Hepatic stellate cell (primary cell): Measurements from ENCODE around the gene CDK5RAP1.

Source experiments
- DNase-seq: peaks from one replicate; pipeline ENCODE4 v3.0.0; 2011; ENCODE audit warnings: low spot score

The CDK5RAP1 gene

DNA sequence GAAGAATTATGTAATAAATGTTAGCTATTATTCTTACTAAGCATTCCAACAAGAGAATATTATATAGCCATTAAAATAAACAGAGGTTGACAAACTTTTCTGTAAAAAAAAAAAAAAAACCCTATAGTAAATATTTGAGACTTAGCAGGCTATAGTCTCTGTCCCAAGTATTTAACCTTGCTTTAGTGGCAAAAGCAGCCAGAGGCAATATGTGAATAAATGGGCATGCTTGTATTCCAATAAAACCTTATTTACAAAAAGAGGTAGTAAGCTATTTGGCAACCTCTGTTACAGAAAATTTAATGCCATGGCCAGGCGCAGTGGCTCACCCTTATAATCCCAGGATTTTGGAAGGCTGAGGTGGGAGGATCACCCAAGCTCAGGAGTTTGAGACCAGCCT is 14.6 kb downstream of the CDK5RAP1 start:
- DNase-seq = no peak

DNA sequence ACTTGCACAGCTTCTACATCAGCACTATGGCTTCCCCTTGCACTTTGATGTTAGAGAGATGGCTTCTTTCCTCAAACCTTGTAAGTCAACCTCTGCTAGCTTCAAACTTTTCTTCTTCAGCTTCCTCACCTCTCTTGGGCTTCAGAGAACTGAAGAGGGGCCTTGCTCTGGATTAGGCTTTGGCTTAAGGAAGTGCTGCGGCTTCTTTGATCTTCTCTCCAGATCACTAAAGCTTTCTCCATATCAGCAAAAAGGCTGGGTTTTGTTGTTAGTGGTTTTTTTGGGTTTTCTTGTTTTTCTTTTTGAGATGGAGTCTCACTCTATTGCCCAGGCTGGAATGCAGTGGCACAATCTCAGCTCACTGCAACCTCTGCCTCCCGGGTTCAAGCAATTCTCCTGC is 24.0 kb downstream of the CDK5RAP1 start:
- no peak for DNase-seq

GRCh38 chr20:33373735-33374605 is 27.3 kb downstream of the CDK5RAP1 start:
- peak; percentile 48 for DNase-seq

GRCh38 chr20:33372993-33373441 is 28.3 kb downstream of the CDK5RAP1 start:
- no peak for DNase-seq

- DNase-seq = no peak
These were observed 31.0 kb downstream of the CDK5RAP1 start for GRCh38 chr20:33370291-33370690.

- no peak for DNase-seq
These were observed 38.4 kb downstream of the CDK5RAP1 start for GRCh38 chr20:33362898-33363297.

- DNase-seq = no peak
These were observed 41.7 kb downstream of the CDK5RAP1 start for GRCh38 chr20:33359399-33360261.

DNA sequence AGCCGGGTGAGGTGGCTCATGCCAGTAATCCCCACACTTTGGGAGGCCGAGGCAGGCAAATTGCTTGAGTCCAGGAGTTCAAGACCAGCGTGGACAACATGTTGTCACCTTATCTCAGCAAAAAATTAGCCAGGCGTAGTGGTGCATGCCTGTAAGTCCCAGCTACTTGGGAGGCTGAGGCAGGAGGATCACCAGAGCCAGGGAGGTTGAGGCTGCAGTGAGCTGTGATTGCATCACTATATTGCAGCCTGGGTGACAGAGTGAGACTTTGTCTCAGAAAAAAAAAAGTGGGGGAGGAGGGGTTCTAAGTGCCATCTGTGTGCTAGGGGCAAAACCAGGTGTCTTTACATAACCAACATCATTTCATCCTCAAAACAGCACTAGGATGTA is 48.3 kb downstream of the CDK5RAP1 start:
- no peak for DNase-seq

- DNase-seq = no peak
These were observed 48.9 kb downstream of the CDK5RAP1 start for GRCh38 chr20:33352258-33353012.

GRCh38 chr20:33351696-33352095 is 49.6 kb downstream of the CDK5RAP1 start:
- DNase-seq = no peak

GRCh38 chr20:33349493-33349892 is 51.8 kb downstream of the CDK5RAP1 start:
- no peak for DNase-seq

DNA sequence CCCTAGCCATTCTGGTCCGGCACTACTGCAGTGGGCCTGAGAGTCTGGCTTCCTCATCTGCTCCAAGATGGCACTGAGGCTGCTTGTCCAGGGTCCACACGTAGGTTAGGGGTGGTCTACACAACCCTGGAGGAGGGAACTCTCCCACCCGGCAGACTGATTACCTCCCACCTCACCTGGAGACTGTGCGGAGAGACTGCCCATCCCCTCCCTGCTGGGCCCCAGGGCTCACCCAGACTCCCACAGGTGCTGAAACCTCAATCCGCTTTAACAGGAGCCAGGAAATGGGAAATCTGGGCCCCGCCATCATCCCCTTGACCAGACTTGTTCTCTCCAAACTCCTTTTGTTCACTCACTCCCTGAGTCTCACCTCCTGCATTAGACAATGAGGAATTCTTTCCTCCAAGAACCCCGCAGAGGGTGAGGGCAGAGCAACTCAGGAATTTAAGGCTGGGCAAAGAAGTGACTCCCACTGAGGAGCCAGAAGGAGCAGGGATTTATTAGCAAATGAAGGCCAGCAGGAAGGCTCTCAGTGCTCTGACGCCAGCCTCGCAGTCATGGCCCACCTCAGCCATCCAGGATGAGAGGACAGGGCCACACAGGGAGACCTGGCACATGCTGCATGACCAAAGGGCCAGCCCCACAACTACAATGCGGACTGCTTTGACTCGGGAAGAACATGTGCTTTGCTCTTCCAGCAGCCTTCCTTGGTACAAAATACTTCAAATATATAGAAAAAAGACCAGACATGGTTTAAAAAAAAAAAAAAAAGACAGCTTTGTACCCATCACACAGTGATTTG is 53.0 kb downstream of the CDK5RAP1 start:
- no peak for DNase-seq

- DNase-seq = no peak
These were observed 56.0 kb downstream of the CDK5RAP1 start for GRCh38 chr20:33345342-33345741.

DNA sequence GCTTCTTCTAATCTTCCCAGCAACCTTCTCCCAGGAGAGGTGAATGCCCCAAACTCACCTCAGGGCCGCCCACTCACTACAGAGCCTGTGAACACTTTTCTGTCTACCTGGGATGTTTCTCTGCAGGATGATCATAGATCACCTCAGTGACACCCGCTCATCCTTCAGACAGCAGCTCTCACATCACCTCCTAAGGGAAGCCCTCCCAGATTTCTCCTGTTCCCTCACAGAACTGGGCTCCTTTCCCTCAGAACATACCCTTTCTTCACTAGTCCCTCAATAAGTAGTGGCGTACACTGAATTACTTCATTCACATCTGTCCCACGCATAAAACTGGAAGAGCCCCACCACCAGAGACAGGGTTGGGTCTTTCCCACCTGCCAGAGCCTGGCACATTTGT is 57.8 kb downstream of the CDK5RAP1 start:
- no peak for DNase-seq

GRCh38 chr20:33339515-33340058 is 61.7 kb downstream of the CDK5RAP1 start:
- DNase-seq = no peak

GRCh38 chr20:33338467-33339258 is 62.7 kb downstream of the CDK5RAP1 start:
- DNase-seq = no peak

DNA sequence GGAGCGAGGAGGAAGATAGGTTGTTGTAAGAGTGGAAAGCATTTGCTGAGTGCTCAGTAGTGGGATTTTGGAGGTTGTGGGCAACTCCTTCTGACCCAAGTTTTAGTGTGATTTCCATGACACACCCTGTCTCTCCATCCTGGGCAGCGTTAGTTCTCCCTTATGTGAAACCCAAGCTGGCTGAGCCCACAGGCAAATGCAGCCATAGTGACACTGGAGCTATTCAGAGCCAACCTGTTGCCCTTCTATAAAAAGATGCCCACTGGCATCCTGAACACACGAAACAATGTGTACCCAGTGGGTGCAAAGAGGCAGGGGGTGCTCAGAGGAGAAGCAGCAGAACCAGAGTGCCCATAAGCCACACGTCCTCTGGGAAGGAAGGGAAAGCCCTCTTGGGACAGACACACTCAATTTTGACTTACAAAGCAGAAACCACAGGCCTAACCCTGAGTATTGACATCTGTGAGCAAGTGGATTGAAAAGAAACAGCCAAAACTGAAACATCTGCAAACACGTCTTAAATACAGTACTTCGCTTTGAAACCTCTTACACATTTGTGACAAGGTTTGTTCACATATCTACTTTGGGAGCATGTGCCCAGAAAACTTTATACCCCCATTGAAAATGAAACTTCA is 63.7 kb downstream of the CDK5RAP1 start:
- no peak for DNase-seq

- DNase-seq = no peak
These were observed 64.2 kb downstream of the CDK5RAP1 start for GRCh38 chr20:33337119-33337518.

GRCh38 chr20:33336375-33336774 is 64.9 kb downstream of the CDK5RAP1 start:
- no peak for DNase-seq

DNA sequence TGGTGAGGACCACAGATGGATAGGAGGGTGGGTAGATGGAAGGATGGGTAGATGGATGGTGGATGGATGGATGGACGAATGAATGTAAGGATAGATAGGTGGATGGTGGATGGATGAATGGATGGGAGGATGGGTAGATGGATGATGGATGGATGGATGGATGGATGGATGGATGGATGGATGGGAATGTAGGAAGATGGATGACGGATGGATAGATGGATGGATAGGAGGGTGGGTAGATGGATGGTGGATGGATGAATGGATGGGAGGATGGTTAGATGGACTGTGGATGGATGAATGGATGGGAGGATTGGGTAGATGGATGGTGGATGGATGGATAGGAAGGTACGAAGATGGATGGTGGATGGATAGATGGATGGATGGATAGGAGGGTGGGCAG is 67.2 kb downstream of the CDK5RAP1 start:
- no peak for DNase-seq
